UCSD-AML1 (cell line): ENCODE data around the gene RPS13.
"Not testable (repeated sequence)": the region's sequence is repeated elsewhere in the genome, so short reads cannot be mapped to it uniquely, and the experiment has no call there.

Experiments
- DNase-seq: peaks from one replicate; lab custom pipeline; 2025; ENCODE audit not compliant: unreplicated experiment; lab: John Stamatoyannopoulos, UW

Gene RPS13

DNA sequence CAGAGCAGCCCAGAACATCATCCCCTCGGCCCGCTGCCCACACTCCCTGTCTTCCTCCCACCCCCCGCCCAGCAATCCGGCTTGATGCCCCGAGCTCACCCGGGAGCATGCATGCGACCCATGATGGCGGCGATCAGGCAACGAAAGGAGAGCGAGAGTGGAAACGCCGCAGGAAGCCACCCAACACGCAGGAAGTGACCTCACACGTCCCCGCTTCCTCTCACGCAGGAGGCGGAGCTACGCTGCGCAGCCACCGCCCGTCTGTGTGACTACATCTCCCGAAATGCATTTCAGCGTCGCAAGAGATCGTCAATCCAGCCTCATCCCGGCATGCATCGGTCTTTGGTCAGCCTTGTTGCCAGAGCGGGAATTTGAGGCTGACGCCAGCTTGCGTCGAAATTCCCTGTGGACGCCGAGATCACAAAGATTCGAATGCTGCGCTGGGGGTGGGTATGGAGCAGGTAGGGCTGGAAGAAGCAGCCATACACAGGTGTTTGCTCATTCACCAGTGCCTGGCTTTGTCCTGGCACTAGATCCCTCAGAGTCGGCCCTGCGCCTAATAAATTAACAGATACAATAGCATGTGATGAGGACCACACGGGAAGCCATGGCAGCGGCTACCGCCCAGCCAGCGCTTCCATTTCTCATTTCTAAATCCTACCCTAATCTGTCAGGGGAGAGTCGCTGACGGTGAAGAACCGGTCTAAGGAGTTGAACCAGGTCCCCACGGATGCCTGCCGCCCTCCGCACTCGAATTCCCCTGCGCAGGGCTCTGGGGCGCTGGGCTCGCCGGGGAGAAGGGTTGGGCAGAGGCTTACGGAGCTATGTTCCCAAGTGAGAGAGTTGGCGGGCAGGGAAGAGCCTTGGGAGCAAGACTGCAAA lies at the start of gene RPS13:
Gene RPS13, minus strand, starts transcription at position 148 of the 882 bp plus-strand sequence. Its CDS starts 26 bp downstream, at position 122.
- peak; percentile 97 for DNase-seq

DNA sequence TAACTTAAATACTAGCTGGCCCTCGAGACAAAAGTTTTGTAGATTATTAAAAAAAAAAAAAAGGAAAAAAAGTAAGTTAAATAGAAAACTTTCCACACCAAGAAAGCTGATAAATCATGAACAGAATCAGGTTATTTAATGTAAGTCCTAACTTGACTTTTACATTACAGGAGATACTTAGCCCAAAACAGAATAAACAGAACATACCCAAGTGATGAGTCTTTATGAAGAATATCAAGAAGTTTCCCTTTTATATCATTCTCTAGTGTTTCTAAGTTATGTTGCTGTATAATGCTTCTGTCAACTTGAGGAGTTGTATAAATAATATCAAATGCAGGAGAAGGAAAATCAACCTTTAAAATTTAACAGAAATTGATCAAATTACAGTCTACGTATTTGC lies 44.5 kb upstream of the RPS13 start:
- DNase-seq, result no peak

DNA sequence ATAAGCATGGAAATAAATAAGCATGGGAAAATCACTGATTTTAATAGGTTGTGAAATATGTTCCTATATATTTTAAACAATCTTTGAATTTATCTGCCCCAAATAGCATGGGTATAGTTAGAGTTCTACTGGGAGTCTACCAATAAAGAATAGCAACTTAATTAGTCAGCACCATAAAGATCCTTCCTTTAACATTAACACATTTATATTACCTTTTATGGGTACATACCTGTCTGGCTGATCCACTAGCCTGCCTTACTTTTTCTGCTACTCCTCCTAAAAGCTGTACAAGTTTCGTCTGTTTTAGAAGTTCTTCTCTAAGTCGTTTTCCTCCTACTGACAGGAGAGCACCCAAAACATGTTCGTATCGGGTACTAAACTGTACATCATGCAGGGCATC lies 39.8 kb upstream of the RPS13 start:
- DNase-seq, result no peak

DNA sequence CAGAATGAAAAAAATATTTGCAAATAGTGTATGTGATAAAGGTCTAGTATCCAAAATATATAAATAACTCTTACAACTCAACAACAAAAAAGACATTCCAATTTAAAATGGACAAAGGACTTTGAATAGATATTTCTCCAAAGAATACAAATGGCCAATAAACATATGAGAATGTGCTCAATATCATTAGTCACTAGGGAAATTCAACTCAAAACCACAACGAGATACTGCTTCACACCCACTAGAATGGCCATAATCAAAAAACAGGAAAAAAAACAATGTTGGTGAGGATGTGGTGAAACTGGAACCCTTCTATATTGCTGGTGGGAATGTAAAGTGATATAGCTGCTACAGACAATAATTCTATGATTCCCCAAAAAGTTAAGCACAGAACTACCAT lies 38.6 kb upstream of the RPS13 start:
- DNase-seq, result no peak

DNA sequence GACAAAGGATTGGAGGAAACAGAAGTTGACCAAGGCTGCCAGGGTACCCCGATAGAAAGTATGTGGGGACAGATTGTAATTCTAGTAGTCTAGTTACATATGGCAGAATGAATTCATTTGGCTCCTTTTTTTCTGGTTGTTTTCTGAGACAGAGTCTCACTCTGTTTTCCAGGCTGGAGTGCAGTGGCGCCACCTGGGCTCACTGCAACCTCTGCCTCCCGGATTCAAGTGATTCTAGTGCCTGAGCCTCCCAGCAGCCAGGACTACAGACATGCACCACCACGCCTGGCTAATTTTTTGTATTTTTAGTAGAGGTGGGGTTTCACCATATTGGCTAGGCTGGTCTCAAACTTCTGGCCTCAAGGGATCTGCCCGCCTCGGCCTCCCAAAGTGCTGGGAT lies 30.3 kb upstream of the RPS13 start:
- DNase-seq, result peak; percentile 9

DNA sequence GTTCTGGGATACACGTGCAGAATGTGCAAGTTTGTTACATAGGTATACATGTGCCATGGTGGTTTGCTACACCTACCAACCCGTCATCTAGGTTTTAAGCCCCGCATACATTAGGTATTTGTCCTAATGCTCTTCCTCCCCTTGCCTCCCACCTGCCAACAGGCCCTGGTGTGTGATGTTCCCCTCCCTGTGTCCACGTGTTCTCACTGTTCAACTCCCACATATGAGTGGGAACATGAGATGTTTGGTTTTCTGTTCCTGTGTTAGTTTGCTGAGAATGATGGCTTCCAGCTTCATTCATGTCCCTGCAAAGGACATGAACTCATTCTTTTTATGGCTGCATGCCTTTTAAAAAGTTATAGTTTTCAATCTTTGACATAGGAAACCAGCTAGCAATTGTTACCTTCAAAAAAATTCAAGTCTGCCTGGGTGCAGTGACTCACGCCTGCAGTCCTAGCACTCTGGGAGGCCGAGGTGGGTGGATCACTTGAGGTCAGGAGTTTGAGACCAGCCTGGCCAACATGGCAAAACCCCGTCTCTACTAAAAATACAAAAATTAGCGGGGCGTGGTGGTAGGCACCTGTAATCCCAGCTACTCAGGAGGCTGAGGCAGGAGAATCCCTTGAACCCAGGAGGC lies 28.1 kb upstream of the RPS13 start:
- DNase-seq, result not testable (repeated sequence)

DNA sequence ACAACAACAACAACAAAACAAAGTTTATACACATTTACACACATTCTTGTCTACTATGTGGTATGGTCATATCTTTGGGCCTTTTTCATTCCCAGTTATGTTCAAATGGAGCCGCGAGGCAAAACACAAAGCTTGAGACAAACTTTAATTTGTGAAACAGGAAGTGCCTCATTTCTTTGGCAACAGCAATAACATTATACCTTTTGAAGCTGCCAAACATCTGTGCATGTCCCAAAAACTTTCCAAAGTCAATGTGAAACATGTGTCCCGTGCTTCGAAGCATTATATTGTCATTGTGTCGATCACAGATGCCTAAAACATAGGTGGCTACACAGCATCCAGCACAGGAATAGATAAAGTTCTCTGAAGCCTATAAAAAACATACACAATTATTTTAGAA lies 25.0 kb upstream of the RPS13 start:
- DNase-seq, result no peak

DNA sequence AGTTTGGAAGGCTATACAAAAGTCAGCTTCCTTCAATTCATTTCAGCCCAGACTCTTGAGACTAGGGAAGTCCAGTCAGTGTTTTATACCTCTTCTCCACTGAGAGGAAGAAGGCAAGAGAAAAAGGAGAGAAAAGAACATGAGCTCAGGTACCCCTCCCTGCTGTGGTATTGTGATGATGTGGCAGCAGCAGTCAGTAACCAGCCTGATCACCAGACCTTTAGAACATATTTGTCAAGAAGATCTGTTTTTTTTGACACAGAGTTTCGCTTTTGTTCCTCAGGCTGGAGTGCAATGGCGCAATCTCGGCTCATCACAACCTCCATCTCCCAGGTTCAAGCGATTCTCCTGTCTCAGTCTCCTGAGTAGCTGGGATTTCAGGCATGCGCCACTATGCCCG lies 21.2 kb upstream of the RPS13 start:
- DNase-seq, result no peak

DNA sequence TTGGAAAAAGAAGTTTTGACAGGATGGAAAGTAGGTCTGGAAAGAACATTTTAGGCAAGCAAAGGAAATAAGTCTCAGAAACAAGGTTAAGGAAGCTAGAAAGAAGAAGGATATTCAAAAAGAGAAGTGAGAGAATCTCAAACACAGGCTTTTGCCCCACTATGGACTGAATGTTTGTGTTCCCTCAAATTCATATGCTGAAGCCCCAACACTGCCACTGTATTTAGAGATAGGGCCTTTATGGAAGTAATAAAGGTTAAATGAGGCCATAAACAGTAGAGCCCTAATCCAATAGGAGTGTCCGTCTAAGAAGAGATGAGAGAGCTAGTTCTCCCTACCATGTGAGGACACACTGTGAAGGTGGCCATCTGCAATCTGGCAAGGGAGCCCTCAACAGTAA lies 20.6 kb upstream of the RPS13 start:
- DNase-seq, result no peak

DNA sequence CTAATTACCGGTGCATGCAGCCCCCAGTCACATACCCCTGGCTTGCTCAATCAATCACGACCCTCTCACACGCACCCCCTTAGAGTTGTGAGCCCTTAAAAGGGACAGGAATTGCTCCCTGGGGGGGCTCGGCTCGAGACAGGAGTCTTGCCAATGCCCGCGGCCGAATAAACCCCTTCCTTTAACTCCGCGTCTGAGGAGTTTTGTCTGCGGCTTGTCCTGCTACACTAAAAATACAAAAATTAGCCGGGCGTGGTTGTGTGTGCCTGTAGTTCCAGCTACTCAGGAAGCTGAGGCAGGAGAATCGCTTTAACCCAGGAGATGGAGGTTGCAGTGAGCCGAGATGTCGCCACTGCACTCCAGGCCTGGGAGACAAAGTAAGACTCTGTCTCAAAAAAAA lies 8.5 kb upstream of the RPS13 start:
- not testable (repeated sequence) for DNase-seq

DNA sequence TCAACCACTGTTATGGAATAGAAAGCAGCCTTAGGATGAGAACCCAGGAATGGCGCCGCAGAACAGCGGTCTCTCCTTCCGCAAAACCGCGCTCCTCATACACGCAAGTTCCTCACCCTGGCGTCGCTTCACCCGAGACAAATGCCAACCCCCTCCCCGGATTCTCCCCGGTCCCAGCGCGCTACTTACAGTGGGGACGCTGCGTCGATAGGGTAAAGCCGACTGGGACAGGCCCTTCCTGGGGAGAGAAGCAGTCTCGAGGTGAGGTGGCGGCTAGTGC lies 287 bp downstream of the RPS13 start:
- DNase-seq, result no peak

DNA sequence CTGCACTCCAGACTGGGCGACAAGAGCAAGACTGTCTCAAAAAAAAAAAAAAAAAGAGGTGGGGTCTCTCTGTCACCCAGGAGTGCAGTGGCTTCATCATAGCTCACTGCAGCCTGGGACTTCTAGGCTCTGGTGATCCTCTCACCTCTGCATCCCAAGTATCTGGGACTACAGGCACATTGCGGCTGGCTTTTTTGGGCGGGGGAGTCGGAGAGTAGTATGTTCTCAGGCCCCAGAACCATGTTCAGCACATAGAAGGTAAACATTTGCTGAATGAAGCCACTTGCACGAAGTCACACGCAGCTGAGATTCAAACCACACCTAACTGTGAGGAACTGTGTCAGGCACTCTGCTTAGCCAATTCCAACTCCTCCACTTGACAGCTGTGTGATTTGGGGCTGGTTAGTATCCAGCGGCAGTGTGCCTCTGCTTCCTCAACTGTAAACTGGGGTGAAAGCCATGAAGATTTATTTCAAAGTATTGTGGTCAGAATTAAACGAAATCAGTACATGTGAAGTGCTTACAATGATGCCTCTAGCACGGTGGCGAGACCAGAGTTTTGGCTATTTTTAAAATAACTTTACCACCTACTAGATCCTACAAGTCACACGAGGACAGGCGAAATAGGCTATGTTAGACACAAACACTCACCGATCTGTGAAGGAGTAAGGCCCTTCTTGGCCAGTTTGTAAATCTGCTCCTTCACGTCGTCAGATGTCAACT lies 789 bp downstream of the RPS13 start:
- no peak for DNase-seq

DNA sequence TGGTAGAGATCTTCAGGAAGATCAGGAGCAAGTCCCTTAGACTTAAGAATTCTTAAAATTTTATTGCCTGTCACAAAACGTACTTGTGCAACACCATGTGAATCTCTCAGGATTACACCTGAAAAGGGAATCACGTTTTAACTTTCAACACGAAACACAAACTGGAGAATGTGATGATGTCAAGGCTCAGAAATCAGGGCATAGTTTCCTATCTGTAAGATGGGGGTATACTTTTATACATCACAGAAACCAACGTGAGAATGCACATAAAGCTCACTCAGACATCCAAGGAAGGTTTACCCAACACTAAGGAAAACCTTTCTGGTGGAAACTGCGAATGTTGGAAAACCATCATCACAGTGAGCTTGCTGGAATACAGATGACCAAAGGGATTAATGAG lies 2.0 kb downstream of the RPS13 start:
- DNase-seq, result no peak

DNA sequence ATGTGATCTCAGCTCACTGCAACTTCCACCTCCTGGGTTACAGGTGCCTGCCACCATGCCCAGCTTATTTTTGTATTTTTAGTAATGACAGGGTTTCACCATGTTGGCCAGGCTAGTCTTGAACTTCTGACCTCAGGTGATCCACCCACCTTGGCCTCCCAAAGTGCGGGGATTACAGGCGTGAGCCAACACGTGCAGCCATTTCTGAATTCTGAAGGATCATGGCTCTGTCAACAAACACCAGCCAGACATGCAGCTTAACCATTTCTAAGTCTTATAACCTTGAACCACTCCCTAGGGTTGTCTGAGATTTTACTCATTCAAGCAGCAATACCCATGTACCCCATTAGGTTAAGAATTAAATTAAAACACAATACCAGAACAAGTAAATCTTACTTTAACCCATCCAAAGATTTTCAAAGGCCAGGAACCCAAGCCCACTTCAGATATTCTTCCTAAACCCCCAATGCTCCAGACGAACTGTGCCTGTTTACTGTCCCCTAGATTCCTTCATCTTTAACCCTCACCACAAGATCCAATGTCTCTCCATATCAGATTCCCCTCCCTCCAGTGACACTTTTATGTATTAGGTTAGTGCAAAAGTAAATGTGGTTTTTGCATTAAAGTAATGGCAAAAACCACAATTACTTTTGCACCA lies 4.0 kb downstream of the RPS13 start:
- DNase-seq, result no peak

DNA sequence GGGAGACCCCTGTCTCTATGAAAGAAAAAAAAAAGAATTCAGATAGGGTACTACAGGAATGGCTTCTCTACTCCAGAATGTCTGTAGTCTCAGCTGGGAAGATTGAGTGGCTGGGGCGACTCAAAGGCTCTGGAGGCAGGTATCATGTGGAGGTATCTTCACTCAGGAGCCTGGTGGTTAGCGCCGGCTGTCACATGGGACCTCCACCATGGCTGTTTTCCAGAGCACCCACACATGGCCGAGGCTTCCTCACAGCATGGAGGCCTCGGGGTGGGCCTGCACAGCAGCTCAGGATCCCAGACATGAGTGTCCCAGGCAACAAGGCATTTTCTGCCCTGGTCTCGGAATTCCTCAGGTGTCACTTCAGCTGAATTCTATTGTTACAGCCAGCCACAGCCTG lies 10.1 kb downstream of the RPS13 start:
- DNase-seq, result no peak

DNA sequence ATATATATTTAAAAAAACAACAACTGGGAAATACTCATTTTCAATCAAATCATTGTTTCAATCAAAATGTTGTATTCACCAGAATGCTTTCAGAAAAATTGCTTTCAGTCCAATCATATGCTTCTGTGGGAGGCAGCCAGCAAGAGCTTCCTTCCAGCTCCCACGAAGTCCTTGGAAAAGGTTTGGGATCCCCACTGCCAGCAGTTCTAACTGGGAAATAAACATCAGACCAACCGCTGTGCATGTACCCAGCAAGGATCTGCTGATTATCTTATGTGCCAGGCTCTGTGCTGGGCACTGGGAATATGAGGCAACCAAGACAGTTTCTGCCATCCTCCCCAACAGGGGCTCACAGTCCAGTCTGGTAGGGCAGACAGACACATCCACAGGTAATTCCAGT lies 10.8 kb downstream of the RPS13 start:
- no peak for DNase-seq

DNA sequence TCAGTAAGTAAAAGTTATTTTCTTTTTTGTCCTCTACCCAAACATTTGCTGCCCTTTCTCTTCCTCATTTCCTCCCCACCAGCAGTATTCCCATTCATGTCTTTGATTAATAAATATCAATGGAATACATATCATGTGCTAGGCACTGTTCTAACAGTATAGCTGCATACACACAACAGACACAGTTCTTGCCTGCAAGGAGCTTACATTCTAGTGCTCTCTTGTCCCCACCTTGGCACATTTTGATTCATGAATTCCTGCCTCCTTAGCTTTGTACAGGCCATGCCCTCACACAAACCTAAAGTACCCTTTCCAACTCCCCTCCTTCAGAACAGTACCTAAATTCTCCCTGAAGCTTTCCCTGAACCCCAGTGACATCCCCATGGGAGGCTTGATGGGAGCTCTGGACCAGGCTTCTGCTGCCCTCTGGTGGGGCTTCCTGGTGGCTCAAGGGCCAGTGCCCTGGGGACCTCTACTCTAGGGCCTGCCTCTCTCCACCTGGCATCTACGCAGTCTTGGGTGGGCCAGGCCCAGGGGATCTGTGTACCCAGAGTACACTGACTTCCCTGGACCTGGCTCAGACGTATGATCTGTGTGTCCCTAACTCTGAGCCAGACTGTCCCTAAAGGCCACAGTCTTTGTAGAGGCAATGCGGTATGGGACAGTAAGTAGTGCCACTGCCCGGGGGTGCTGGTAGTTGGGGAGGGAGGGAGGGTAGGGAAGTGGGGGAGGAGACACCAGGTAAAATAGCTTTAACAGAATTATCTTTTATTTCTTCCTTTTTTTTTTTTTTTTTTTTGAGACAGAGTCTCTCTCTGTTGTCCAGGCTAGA lies 14.1 kb downstream of the RPS13 start:
- peak; percentile 53 for DNase-seq

DNA sequence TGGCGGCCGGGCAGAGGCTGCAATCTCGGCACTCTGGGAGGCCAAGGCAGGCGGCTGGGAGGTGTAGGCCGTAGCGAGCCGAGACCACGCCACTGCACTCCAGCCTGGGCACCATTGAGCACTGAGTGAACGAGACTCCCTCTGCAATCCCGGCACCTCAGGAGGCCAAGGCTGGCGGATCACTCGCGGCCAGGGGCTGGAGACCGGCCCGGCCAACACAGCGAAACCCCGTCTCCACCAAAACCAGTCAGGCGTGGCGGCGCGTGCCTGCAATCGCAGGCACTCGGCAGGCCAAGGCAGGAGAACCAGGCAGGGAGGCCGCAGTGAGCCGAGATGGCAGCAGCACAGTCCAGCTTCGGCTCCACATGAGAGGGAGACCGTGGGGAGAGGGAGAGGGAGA lies 26.3 kb downstream of the RPS13 start:
- not testable (repeated sequence) for DNase-seq

DNA sequence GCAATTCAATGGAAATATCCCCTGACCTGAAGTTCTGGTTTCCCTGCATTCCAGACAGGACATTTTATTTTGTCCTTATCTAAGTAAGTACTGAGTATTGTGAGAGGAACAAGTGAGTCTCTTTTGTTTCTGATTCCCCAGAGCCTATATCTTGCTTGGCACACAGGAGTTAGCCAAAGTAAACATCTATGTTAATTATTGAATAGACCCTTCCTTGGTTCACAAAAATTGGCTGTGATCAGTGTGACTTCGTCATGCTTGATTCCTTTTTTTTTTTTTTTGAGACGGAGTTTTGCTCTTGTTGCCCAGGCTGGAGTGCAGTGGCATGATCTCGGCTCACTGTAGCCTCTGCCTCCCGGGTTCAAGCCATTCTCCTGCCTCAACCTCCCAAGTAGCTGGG lies 29.0 kb downstream of the RPS13 start:
- not testable (repeated sequence) for DNase-seq

DNA sequence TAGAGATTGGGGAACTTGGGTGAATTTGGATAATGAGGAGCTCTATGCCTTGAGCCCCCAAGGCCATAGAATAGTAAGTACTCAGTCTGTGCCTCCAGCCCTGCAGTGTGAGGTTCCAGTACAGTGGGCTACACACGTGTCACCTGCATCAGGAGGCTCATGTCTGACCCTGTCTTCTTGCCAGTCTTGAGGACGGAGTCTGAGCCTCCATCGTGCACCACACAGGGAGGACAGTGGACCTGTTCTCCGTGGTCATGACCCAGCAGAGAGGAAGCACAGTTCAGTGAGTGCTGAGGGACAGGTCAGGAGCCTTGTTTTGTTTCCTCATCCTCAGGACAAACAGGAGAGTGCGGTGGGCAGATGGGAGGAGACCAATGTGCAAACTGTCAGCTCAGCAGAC lies 30.8 kb downstream of the RPS13 start:
- DNase-seq, result no peak
